Kidney (tissue), 14 donors: ENCODE data around the gene RBMS3. TPM values are rescaled to one million over a fixed set of nuclear protein-coding genes. Genes with fewer than 3 reads are reported as not detected.

Experiments used
- DNase-seq, 5 donors: peaks; one replicate each; pipeline ENCODE4 v3.0.0-alpha.2; 2013 to 2020
- FAIRE-seq: peaks from 2 replicates; lab custom pipeline; 2012; peaks lifted over from hg19 to GRCh38; lab: Jason Lieb, UNC
- H3K27ac ChIP-seq, 2 donors: one replicate each; pipeline ENCODE4 v1.7.0; 2013; ENCODE audit warnings: low read depth in 2 of 2, low read length in 2 of 2, inconsistent platforms in 1 of 2
- H3K27me3 ChIP-seq: one replicate; pipeline ENCODE4 v1.7.1; 2013; ENCODE audit warnings: low read length, inconsistent platforms; ENCODE audit not compliant: control insufficient read depth, insufficient read depth
- H3K36me3 ChIP-seq, 3 donors: one replicate each; pipeline versions ENCODE4 v1.7.0 to v1.7.1; 2013; ENCODE audit warnings: low read length in 3 of 3, control low read depth in 1 of 3, inconsistent platforms in 1 of 3; ENCODE audit not compliant: insufficient read depth in 3 of 3, control insufficient read depth in 2 of 3
- H3K4me1 ChIP-seq, 3 donors: one replicate each; pipeline versions ENCODE4 v1.7.0 to v1.7.1; 2013; ENCODE audit warnings: low read length in 3 of 3, inconsistent platforms in 1 of 3, low read depth in 1 of 3; ENCODE audit not compliant: control insufficient read depth in 2 of 3, insufficient read depth in 2 of 3
- H3K4me3 ChIP-seq, 3 donors: one replicate each; pipeline versions ENCODE4 v1.7.0 to v1.8.1; 2013; ENCODE audit warnings: low read length in 3 of 3, control low read depth in 1 of 3, inconsistent platforms in 1 of 3
- H3K9ac ChIP-seq, 3 donors: one replicate each; pipeline versions ENCODE4 v1.7.0 to v1.7.1; 2013; ENCODE audit warnings: low read length in 3 of 3, control low read depth in 1 of 3, inconsistent platforms in 1 of 3
- H3K9me3 ChIP-seq, 3 donors: one replicate each; pipeline versions ENCODE4 v1.7.0 to v1.7.1; 2013; ENCODE audit warnings: low read length in 3 of 3, control low read depth in 1 of 3, inconsistent platforms in 1 of 3; ENCODE audit not compliant: control insufficient read depth in 2 of 3, insufficient read depth in 1 of 3
- intact Hi-C: fragments of 100-400 bp; cut with DNase I; formaldehyde crosslinking; loops from one replicate; pipeline ENCODE4 v1.11.1; 2022
- polyA plus RNA-seq: library from polyadenylated mRNA; stranded (reverse); fragments of 350-450 nt; fragmentation: Illumina TruSeq; extraction: RNeasy Lipid Tissue Mini Kit (QIAGEN cat#74804); gene quantifications from one replicate; pipeline ENCODE4 v1.2.3, GENCODE V29; 2014; ENCODE audit warnings: low read depth, low replicate concordance; ENCODE audit not compliant: insufficient read depth
- total RNA-seq: library from RNA; stranded (reverse); fragmentation: NEBNext Ultra II Directional; extraction: Animal tissue kit (Norgen Biotek cat#: 25700); gene quantifications from one replicate; pipeline ENCODE4 v1.2.1, GENCODE V29; 2021
- TF ChIP-seq, protein P1 (sequence below): IDR thresholded peaks from 3 replicates; pipeline ENCODE4 v1.5.1; 2012; ENCODE audit warnings: mild to moderate bottlenecking, moderate library complexity, borderline replicate concordance; ENCODE audit not compliant: insufficient read depth; ENCODE audit errors: extremely low read depth
- donor health status: control.
- donor health status: control.
- donor health status: control.
- donor health status: control.
- donor health status: control.
- donor health status: DM: yes; HTN: yes; CAD: no.
- donor health status: Normal renal cell carcinoma (clear cell type).

The RBMS3 gene
- total and polyA plus RNA-seq, 2 donors from 2014 or later: 3.2 to 48.8 TPM

DNA sequence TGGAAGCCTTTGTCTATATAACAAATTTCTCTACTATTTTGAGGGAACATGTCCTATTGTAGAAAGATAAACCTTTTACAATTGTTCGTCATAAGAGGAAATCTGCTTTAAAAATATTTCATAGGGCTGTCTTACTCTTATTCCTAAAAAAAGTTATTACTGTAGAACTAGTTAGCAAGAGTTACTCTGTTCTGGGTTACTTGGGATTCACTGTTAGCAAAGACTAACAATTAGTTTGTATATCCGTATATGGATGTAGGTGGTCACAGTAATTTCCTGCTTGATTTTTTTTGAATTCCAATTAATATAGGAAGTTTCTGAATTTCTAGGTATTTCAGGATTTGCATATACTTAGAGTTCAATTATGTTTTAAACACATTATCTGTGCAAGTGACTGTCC is 413.5 kb downstream of the RBMS3 start:
- TF ChIP-seq, protein P1, sequence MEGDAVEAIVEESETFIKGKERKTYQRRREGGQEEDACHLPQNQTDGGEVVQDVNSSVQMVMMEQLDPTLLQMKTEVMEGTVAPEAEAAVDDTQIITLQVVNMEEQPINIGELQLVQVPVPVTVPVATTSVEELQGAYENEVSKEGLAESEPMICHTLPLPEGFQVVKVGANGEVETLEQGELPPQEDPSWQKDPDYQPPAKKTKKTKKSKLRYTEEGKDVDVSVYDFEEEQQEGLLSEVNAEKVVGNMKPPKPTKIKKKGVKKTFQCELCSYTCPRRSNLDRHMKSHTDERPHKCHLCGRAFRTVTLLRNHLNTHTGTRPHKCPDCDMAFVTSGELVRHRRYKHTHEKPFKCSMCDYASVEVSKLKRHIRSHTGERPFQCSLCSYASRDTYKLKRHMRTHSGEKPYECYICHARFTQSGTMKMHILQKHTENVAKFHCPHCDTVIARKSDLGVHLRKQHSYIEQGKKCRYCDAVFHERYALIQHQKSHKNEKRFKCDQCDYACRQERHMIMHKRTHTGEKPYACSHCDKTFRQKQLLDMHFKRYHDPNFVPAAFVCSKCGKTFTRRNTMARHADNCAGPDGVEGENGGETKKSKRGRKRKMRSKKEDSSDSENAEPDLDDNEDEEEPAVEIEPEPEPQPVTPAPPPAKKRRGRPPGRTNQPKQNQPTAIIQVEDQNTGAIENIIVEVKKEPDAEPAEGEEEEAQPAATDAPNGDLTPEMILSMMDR: no peak
- no peak for FAIRE-seq
- Histone ChIP-seq H3K4me3 (no peak overlapping the region), H3K9me3 (no peaks in the 10 kb centered on the region), H3K27me3 (no peaks in the 10 kb centered on the region), H3K36me3 (no peaks in the 10 kb centered on the region), H3K9ac (no peak overlapping the region), H3K27ac (no peak overlapping the region), H3K4me1 (peaks cover 0 to 9% (median 0%) of the 10 kb centered on the region in 3 donors)
- intact Hi-C loops: no loop called here
- no peak for DNase-seq

DNA sequence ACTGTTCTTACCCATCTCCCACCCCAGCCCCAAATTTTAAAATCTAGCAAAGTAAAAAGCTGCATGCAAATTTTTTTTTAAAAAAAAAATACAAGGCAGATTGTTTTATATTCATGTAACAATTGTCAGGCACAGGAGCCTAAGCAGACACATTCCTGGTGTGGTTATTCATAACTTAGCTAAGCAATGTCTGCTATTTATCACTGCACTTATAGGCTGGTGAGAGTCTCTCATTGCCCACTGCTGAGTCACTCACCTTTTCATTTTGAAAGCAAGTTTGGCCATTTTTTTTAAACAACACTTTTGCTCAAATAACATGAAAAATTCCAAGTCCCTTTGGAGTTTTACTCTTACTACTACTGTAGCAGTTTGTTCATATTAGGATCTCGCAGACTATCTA is 413.9 kb downstream of the RBMS3 start:
- FAIRE-seq: no peak
- intact Hi-C loops: no loop called here
- no peak overlapping the region for H3K9ac ChIP-seq

DNA sequence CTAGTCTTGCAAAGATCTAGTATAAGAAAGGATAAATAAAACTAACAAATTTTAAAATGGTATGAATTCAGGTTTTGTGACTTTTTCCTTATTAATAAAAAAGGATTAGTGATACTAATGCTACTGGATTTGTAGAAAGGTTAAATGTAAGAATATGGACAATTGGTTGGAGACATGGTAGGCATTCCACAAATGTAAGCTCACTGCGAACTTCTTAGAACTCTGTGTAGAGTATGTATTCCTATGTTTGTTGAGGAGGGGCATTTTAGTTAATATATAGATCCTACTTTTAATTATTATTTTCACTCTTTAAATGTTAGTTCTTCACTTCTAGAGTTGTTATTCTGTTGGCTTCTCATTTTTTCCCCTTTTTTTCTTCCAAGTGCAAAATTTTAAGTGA is 414.3 kb downstream of the RBMS3 start:
- H3K9me3 ChIP-seq: no peaks in the 10 kb centered on the region
- H3K27me3 ChIP-seq: no peaks in the 10 kb centered on the region
- H3K4me3 ChIP-seq: no peak overlapping the region
- H3K27ac ChIP-seq: no peak overlapping the region
- intact Hi-C loops: no loop called here
- FAIRE-seq (no peak), DNase-seq (no peak)
- H3K36me3 ChIP-seq: no peaks in the 10 kb centered on the region
- H3K9ac ChIP-seq: no peak overlapping the region
- TF ChIP-seq, protein P1: no peak
- H3K4me1 ChIP-seq: peaks cover 0 to 9% (median 0%) of the 10 kb centered on the region in 3 donors

More for the DNA sequence above, 413.9 kb downstream of the RBMS3 start:
- no peaks in the 10 kb centered on the region for H3K36me3 ChIP-seq
- no peaks in the 10 kb centered on the region for H3K27me3 ChIP-seq
- TF ChIP-seq, protein P1: no peak
- DNase-seq: peak in 1 of 5 donors; percentile 22
- peaks cover 0 to 9% (median 0%) of the 10 kb centered on the region in 3 donors for H3K4me1 ChIP-seq
- H3K4me3 ChIP-seq: no peak overlapping the region
- H3K9me3 ChIP-seq: no peaks in the 10 kb centered on the region
- no peak overlapping the region for H3K27ac ChIP-seq
